Progenitor cell of endocrine pancreas (in vitro differentiated cells): ENCODE measurements around the gene FBXO4. TPM values are rescaled to one million over a fixed set of nuclear protein-coding genes. Genes with fewer than 3 reads are reported as not detected.
A peak's percentile ranks its signal among the peaks of the same experiment; 100 is the strongest.

Experiments used
- DNase-seq: peaks from one replicate; pipeline ENCODE4 v3.0.0; 2021; ENCODE audit warnings: low spot score; ENCODE audit not compliant: unreplicated experiment
- H3K27ac Mint-ChIP-seq: 2 replicates; pipeline ENCODE4 v1.8.0; 2021; ENCODE audit warnings: mild to moderate bottlenecking, moderate library complexity, mixed read lengths
- H3K27me3 Mint-ChIP-seq: 2 replicates; pipeline ENCODE4 v1.8.0; 2021; ENCODE audit warnings: mixed read lengths
- H3K36me3 Mint-ChIP-seq: 2 replicates; pipeline ENCODE4 v1.8.0; 2022; ENCODE audit warnings: mixed read lengths; ENCODE audit not compliant: insufficient read depth
- H3K4me1 Mint-ChIP-seq: 2 replicates; pipeline ENCODE4 v1.8.0; 2021; ENCODE audit warnings: low read depth, mixed read lengths
- H3K4me3 Mint-ChIP-seq: 2 replicates; pipeline ENCODE4 v1.8.0; 2021; ENCODE audit warnings: low read depth, mild to moderate bottlenecking, moderate library complexity, mixed read lengths
- H3K9me3 Mint-ChIP-seq: 2 replicates; pipeline ENCODE4 v1.8.0; 2021; ENCODE audit warnings: low read depth, mixed read lengths
- CTCF ChIP-seq: fragments of 200-600 bp; sonication (generic); IDR thresholded peaks from one replicate; pipeline ENCODE4 v1.5.0; 2021; ENCODE audit warnings: antibody characterized with exemption, mild to moderate bottlenecking; ENCODE audit not compliant: unreplicated experiment
- long read RNA-seq: library from polyadenylated mRNA; unstranded; transcript quantifications from one replicate; pipeline ENCODE4 v2.0.0, GENCODE V29; 2020
- total RNA-seq: library from RNA; stranded (reverse); gene quantifications from 2 replicates; pipeline ENCODE4 v1.2.1, GENCODE V29; 2021

The FBXO4 gene
- 5.1 and 6.9 TPM in 2 replicates for total RNA-seq
- long read RNA-seq, transcript FBXO4-201 (7 exons, 1,682 nt) = major isoform, 12 of 25 reads
- long read RNA-seq, partial matches to known transcripts = 0 of 25 reads
- long read RNA-seq, other reads (novel, unspliced or antisense) = 6 of 25 reads

DNA sequence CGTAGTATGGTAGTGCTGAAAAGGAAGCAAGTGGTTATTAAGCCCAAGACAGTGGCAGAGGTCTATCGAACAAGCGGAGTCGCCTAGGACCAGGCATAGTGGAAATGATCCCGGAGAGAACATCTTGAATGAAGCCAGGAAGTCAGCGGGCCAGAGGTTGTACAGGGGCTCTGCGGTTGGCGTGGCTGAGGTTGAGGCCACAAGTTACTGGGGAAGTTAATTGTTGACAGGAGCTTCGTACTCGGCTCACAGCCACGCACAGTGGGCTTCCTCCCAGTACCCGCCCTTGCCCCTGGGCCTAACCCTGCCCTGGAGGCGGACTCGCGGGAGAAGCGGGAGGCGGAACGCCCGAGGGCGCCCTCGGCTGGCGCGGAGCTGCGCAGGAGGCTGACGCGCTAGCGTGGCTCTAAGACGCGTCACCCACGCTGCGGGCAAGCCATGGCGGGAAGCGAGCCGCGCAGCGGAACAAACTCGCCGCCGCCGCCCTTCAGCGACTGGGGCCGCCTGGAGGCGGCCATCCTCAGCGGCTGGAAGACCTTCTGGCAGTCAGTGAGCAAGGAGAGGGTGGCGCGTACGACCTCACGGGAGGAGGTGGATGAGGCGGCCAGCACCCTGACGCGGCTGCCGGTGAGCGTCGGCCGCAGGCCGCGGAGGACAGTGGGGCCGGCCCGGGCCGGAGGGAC, at the start of gene FBXO4:
TSS of gene FBXO4 (plus strand) at position 410 of the 683 bp plus-strand sequence. CDS start at position 439, 29 bp downstream.
- H3K36me3 Mint-ChIP-seq = peaks cover 4% of the 10 kb centered on the region
- H3K4me3 Mint-ChIP-seq = peak within 1 kb of the TSS; percentile 85
- H3K9me3 Mint-ChIP-seq = no peaks in the 10 kb centered on the region
- no peaks in the 10 kb centered on the region for H3K27me3 Mint-ChIP-seq
- peak; percentile 70 for DNase-seq
- TF ChIP-seq CTCF = peak; percentile 67
- H3K27ac Mint-ChIP-seq = peak within 1 kb of the TSS; percentile 96
- H3K4me1 Mint-ChIP-seq = peaks cover 12% of the 10 kb centered on the region

DNA sequence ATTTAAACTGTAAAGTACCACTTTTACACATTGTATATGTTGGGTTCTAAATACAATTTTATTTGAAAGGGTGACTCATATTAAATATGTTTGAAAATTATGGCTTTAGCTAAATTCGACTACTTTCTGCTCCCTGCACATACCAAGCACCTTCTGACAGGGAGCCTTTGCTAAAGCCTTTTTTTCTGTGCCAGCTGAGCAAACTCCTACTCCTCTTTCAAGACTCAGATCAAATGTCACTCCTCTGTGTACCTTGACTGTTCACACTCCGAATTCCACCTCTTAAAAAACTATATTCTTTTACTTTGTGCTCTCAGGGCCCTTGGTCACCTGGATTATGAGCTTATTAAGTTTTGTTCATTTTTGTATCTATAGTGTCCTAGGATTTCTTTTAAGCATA, 48.4 kb upstream of the FBXO4 start:
- Mint-ChIP-seq H3K9me3 (no peaks in the 10 kb centered on the region), H3K4me1 (peaks cover 23% of the 10 kb centered on the region), H3K27me3 (no peaks in the 10 kb centered on the region), H3K36me3 (no peaks in the 10 kb centered on the region), H3K4me3 (no peak overlapping the region), H3K27ac (no peak overlapping the region)
- no peak for TF ChIP-seq CTCF
- no peak for DNase-seq

- no peak overlapping the region for H3K4me3 Mint-ChIP-seq
- peaks cover 23% of the 10 kb centered on the region for H3K4me1 Mint-ChIP-seq
- H3K27ac Mint-ChIP-seq = no peak overlapping the region
- no peak for DNase-seq
- H3K36me3 Mint-ChIP-seq = no peaks in the 10 kb centered on the region
- no peak for TF ChIP-seq CTCF
- no peaks in the 10 kb centered on the region for H3K27me3 Mint-ChIP-seq
- no peaks in the 10 kb centered on the region for H3K9me3 Mint-ChIP-seq
Measured at GRCh38 chr5:41877408-41877807, 47.7 kb upstream of the FBXO4 start.

DNA sequence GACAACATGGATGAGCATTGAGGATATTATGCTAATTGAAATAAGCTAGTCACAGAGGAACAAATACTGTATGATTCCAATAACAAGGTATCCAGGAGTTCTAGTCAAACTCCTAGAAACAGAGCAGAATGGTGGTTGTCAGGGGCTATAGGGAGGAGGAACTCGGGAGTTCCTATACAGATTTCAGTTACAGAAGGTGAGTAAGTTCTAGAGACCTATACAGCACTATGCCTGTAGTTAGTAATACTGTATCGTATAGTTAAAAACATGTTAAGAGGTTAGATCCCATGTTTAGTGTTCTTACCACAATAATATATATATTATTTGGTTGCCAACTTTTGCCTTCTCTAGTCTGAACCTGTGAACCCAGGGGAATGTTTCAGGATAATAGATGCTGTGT, 46.9 kb upstream of the FBXO4 start:
- TF ChIP-seq CTCF = no peak
- H3K9me3 Mint-ChIP-seq = no peaks in the 10 kb centered on the region
- H3K4me3 Mint-ChIP-seq = no peak overlapping the region
- H3K36me3 Mint-ChIP-seq = no peaks in the 10 kb centered on the region
- no peak overlapping the region for H3K27ac Mint-ChIP-seq
- peaks cover 23% of the 10 kb centered on the region for H3K4me1 Mint-ChIP-seq
- no peak for DNase-seq
- no peaks in the 10 kb centered on the region for H3K27me3 Mint-ChIP-seq

- no peak for TF ChIP-seq CTCF
- no peak for DNase-seq
- peaks cover 23% of the 10 kb centered on the region for H3K4me1 Mint-ChIP-seq
- H3K36me3 Mint-ChIP-seq = no peaks in the 10 kb centered on the region
- peak overlapping the region; percentile 37 for H3K4me3 Mint-ChIP-seq
- H3K27ac Mint-ChIP-seq = peak overlapping the region; percentile 14
- no peaks in the 10 kb centered on the region for H3K27me3 Mint-ChIP-seq
- no peaks in the 10 kb centered on the region for H3K9me3 Mint-ChIP-seq
Measured at GRCh38 chr5:41878643-41879478, 46.2 kb upstream of the FBXO4 start.
